ENCODE measurements around the gene LRPAP1.

The LRPAP1 gene

DNA sequence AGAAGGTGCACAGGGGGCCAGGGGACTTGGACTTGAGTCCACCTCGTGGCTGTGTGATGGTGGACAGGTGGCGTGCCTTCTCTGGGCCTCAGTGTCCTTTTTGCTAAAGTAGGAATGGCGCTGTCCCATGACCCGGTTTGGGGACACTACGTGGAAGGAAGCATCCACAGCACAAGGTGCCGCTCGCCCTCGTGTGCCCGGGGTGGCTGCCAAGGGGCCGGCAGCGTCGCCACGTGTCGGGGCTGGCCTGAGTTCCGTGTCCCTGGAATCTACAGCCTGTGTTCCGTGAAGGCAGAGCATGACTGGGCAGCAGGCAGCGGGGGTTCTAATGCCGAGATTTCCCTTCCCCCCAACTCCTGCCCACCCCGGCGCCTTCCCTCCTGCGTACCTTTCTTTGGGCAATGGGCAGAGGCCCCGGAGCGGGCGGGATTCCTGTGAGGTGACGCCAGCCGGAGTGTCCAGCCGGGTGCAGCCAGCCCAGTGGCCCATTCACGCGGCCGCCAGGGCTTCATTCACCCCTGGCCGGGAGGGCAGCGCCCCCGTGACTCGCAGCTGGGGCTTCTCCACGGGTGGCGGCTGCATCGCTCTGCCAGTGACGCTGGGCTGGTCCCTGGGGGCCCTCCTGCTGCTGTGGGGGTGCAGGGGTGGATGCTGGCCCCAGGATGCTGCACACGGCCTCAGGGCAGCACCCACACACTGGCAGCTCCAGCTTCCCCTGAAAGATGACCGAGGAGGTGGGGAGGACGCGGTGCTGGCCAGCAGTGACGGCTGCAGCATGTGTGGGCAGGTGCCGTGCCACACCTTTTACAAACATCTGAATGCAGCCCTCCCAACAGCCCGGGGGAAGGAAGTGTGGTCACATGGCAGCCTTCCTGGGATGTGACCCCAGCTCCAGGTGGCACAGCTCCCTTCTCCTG, 47.9 kb downstream of the LRPAP1 start:
- peak in 1 of 2 donors; percentile 63 for DNase-seq

GRCh38 chr4:3483471-3483921, 48.7 kb downstream of the LRPAP1 start:
- no peak for DNase-seq

- DNase-seq: no peak
Observed at GRCh38 chr4:3482707-3483106, 49.5 kb downstream of the LRPAP1 start.

- DNase-seq: no peak
Observed at GRCh38 chr4:3481783-3482393, 50.3 kb downstream of the LRPAP1 start.

- no peak for DNase-seq
Observed at GRCh38 chr4:3481113-3481531, 51.1 kb downstream of the LRPAP1 start.

DNA sequence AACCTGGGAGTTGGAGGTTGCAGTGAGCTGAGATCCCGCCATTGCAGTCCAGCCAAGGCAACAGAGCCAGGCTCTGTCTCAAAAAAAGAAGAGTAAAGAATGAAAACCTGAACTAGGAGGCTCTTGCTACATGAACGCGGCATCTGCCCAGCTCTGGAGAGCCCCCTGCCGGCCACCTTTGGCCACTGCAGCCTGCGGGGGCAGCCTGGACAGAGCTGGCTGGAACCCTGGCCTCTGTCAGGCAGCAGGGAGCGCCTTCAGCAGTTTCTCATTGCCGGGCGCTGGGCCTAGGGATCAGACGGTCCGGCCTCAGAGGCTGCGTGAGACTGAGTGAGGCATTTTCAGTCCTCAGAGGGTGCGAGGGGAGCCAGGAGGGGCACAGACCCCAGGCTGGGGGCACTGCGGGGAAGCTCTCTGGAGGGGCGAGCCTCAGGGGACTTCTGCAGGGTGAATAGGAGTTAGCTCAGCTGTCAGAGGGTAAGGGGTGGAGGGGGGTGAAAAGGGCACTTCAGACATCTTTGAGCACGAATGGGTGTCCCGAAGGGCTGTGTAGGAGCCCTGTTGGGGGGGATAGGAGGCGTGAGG, 51.6 kb downstream of the LRPAP1 start:
- DNase-seq: peak; percentile 66 to 67

DNA sequence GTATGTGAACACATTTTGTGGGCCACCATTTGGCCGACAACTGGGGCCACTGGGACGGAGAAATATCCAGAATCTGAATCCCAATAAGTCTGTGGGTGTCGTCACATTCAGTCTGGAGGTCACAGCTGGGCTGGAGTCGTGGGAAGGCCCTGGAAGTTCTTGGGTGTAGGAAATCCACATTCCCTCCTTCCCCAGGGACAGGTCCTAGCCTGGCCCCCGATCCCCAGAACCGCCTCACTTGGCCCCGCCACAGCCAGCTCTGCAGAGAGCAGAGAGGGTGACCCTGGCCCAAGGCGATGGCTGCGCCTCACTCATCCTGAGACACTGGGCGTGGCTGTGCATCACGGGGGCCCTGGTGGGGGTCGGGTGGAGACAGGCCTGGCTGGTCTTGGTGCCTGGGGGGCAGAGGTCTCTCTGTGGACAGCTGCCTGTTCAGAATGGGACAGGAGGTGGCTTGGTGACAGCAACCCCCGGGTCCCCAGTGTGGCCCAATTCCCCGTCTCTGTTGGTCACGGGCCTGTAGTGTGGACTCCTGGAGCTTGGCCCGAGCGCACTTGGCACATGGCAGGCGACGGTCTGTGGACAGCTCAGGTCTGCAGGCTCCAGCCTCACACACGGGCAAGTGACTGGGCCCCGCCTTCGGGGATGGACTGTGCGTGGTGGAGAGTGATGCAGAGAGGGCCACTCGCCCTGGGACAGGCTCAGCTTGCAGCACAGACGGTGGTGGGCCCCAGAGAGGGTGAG, 52.7 kb downstream of the LRPAP1 start:
- DNase-seq: no peak

DNA sequence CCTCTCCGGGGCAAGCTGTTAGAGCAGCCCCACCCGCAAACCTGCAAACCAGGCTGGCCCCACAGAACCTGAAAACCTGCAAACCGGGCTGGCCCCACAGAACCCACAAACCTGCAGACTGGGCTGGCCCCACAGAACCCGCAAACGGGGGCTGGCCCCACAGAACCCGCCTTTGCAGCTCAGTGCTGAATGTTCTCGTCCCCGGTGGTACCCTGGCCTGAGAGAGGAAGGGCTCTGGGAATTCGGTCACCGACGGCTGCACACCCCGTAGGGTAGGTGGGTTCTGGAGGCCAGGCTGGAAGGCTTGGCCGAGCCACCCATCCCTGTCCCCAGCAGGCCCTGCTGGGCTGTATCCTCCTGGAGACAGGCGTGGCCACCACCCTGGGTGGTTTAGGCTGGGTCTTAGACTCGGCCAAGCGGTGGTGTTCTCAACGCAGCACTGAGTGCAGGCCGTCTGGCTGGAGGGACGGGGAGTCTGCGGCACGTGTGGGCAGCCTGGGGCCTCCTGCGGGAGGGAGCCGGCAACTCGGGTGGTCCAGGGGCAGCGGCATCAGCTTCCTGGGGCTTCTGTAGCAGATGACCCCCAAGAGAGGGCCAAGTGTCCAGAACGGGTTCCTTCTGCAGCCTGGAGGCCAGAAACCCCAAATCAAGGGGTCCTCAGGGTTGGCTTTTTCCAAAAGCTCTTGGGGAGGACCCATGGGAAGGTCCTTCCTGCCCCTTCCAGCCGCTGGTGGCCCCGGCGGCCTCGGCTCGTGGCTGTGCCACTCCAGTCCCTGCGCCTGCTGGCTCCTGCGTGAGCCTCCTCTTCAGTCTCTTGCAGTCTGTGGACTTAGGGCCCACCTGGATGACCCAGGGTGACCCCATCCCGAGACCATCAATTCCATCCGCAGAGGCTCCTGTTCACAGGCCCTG, 53.5 kb downstream of the LRPAP1 start:
- DNase-seq: no peak

GRCh38 chr4:3477750-3478430, 54.3 kb downstream of the LRPAP1 start:
- DNase-seq: no peak

- no peak for DNase-seq
Observed at GRCh38 chr4:3476936-3477749, 55.1 kb downstream of the LRPAP1 start.

DNA sequence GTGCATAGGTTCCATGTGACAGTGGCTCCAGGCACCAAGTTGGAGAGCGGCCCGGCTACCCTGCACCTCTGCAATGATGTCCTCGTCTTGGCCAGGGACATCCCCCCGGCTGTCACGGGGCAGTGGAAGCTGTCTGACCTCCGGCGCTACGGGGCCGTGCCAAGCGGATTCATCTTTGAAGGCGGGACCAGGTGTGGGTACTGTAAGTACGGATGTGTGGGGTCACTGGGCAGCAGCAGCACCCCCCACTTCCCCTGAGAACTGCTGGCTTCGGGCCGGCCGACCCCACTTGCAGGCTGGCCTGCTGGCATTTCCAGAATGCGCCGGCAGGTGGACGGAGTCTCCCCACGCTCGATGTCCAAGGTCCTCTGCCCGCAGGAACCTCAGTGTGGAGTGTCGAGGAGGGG, 55.9 kb downstream of the LRPAP1 start:
- DNase-seq: no peak

- no peak for DNase-seq
Observed at GRCh38 chr4:3475713-3476260, 56.4 kb downstream of the LRPAP1 start.

DNA sequence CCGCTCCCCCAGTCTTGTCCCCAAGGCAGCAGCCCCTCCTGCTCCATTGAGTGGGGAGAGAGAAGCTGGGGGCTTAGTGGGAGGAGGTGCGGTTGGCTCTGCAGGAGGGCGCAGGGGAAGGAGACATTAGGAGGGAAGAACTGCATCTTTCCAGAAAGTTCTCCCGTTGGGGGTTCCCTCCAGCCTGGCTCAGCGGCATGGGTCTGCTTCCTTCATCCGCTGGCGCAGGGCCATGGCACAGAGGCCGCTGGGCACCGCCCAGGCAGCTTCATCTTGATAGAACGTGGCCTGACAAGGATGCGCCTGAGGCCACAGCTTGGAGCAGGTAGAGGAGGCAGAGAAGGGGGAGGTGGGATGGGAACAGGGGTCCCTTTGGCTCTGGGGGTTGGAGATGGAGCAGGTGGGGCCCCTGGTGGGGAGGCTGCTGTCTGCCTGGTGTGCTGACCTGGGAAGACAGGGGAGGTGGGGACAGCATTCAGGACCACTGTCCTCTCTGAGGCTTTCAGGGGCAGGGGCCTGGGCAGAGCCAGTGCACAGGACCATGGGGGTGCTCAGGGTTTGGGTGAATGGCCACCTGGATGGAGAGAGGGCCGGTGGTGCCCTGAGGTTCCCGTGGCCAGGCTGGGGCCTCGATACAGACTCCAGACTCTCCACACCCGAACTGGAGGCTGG, 57.0 kb downstream of the LRPAP1 start:
- no peak for DNase-seq

- DNase-seq: no peak
Observed at GRCh38 chr4:3473996-3474765, 58.0 kb downstream of the LRPAP1 start.

DNA sequence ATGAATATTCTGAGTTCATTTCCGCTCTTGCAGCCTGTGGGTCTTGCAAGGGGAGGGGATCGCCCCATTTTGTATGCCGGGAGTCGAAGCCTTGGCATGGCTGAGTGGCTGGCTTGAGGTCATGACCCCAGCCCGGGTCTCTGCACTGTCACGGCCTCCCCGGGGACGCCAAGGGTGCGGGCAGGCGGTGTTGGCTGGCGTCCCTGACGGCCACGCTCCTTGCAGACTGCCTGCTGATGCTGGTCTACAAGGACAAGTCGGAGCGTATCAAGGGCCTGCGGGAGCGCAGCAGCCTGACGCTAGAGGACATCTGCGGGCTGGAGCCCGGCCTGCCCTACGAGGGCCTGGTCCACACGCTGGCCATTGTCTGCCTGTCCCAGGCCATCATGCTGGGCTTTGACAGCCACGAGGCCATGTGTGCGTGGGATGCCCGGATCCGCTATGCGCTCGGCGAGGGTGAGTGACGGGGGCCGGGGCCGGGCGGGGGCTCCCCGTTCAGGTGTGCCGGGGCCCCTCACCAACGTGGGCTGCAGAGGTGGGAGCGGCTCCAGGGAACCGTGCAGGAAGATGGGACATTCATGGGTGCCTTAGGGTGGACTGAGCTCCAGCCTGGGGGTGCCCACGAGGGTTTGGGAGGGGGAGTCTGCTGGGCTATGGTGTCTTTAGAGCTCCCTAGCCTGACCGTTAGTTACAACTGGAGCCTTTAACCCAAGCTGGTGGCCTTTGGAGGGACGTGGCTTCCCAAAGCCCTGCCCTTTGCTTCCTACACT, 58.9 kb downstream of the LRPAP1 start:
- DNase-seq: no peak

- no peak for DNase-seq
Observed at GRCh38 chr4:3472411-3473141, 59.6 kb downstream of the LRPAP1 start.

- no peak for DNase-seq
Observed at GRCh38 chr4:3471886-3472285, 60.3 kb downstream of the LRPAP1 start.

Measured in CD4-positive, alpha-beta T cell treated with Interleukin-4 for 1 hour (primary cell).